Measurements from ENCODE around the gene POLR1G. TPM values are rescaled to one million over a fixed set of nuclear protein-coding genes. Genes with fewer than 3 reads are reported as not detected.

The POLR1G gene
- total RNA-seq, 4 donors from 2014 or later: 0.88 to 10.7 (median 2.5) TPM

DNA sequence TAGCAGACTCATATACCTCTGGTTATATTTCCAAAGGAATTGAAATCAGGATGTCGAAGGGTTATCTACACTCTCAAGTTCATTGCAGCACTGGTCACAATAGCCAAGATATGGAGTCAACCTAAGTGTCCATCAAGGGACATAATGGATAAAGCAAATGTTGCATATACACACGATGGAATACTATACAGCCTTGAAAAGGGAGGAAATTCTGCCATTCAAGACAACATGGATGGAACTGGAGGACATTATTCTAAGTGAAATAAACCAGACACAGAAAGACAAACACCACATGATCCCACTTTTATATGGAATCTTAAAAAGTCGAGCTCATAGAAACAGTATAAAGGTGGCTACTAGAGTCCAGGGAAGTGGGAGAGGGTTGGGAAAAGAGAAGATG, 30.9 kb downstream of the POLR1G start:
- Histone ChIP-seq H3K4me1 (peaks cover 0 to 4% (median 0%) of the 10 kb centered on the region in 4 donors), H3K27ac (no peak overlapping the region), H3K4me3 (no peak overlapping the region), H3K36me3 (no peaks in the 10 kb centered on the region), H3K9me3 (no peaks in the 10 kb centered on the region), H3K27me3 (no peaks in the 10 kb centered on the region)
- DNase-seq: no peak
- no peak for TF ChIP-seq POLR2A (IDR thresholded peaks at IDR 0.05)
- TF ChIP-seq, protein P1, sequence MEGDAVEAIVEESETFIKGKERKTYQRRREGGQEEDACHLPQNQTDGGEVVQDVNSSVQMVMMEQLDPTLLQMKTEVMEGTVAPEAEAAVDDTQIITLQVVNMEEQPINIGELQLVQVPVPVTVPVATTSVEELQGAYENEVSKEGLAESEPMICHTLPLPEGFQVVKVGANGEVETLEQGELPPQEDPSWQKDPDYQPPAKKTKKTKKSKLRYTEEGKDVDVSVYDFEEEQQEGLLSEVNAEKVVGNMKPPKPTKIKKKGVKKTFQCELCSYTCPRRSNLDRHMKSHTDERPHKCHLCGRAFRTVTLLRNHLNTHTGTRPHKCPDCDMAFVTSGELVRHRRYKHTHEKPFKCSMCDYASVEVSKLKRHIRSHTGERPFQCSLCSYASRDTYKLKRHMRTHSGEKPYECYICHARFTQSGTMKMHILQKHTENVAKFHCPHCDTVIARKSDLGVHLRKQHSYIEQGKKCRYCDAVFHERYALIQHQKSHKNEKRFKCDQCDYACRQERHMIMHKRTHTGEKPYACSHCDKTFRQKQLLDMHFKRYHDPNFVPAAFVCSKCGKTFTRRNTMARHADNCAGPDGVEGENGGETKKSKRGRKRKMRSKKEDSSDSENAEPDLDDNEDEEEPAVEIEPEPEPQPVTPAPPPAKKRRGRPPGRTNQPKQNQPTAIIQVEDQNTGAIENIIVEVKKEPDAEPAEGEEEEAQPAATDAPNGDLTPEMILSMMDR (IDR thresholded peaks at IDR 0.05): no peak

DNA sequence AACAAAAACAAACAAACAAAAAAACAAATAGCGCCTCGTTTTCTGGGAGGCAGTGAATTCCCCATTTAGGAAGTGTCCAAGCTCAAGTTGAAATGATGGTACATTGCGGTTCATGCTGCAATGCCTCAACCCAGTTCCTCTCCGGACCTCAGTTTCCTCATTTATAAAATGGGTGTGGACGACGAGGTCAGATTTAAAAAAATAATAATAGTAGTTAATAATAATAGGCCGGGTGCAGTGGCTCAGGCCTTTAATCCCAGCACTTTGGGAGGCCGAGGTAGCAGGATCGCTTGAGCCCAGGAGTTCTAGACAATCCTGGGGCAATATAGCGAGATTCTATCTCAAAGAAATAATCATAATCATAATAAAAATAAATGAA, 32.7 kb downstream of the POLR1G start:
- Histone ChIP-seq H3K9me3 (no peaks in the 10 kb centered on the region), H3K27me3 (no peaks in the 10 kb centered on the region), H3K4me1 (peaks cover 0 to 11% (median 3%) of the 10 kb centered on the region in 4 donors), H3K4me3 (peak overlapping the region; percentile 58 to 91 (median 70)), H3K36me3 (no peaks in the 10 kb centered on the region), H3K27ac (peak overlapping the region; percentile 72 to 95 (median 90))
- no peak for DNase-seq
- TF ChIP-seq, protein P1 (IDR thresholded peaks at IDR 0.05): no peak
- TF ChIP-seq POLR2A (IDR thresholded peaks at IDR 0.05): no peak

DNA sequence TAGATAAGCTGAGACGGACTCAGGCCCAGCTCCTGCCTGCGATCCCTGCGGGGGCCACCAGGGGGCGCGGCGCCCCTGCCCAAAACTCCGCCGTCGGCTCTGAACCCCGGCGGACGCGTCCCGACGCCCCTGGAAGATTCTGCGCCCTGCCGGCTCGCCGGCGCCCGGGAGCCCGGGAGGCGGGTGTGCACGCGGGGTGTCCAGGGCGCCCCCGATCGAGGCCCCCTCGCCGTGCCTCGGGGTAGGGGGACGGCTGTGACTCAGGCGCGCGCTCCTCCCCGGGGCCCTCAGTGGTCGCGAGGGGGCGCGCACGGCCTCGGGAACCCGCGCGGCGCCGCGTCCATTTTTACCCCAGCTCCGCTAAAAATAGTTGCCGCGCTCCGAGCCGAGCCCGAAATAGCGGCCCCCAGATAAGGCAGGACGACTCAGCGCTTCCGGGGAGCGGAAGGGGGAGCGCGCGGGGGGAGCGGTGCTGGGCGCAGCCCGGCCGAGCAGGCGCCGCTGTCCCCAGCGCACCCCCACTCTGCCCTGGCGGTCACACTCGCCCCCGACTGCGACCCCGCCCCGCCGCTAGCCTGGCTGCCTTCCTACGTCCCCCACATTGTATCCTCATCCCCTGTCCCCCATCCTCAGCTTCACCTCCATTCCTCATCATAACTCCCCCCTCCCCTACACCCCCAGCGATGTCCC, 33.3 kb downstream of the POLR1G start:
- H3K27me3 ChIP-seq: no peaks in the 10 kb centered on the region

DNA sequence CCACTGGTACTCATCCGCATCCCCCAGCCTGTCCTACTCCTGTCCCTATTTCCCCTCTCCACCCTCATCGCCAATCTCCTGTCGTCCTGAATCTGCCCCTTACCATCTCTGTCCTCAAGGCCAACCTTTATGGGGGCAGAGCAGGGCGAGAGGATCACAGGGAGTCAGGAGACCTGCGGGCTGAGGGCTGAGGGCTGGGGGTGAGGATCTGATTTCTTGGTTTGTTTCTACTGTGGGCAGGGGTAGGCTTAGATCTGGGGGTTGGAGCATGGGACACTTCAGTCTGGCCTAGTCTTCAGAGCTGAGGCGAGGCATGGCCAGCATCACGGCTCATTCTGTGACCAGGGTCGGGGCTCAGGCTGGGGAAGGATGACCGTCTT, 33.8 kb downstream of the POLR1G start:
- no peak for DNase-seq
- no peaks in the 10 kb centered on the region for H3K36me3 ChIP-seq
- no peak for TF ChIP-seq POLR2A (IDR thresholded peaks at IDR 0.05)
- TF ChIP-seq, protein P1 (IDR thresholded peaks at IDR 0.05): no peak
- H3K27me3 ChIP-seq: no peaks in the 10 kb centered on the region
- no peaks in the 10 kb centered on the region for H3K9me3 ChIP-seq
- peak overlapping the region; percentile 72 to 95 (median 90) for H3K27ac ChIP-seq
- H3K4me1 ChIP-seq: peaks cover 0 to 20% (median 7%) of the 10 kb centered on the region in 4 donors
- H3K4me3 ChIP-seq: peak overlapping the region; percentile 58 to 91 (median 70)

More for the DNA sequence above, 33.3 kb downstream of the POLR1G start:
- H3K36me3 ChIP-seq: no peaks in the 10 kb centered on the region
- peaks cover 0 to 15% (median 4%) of the 10 kb centered on the region in 4 donors for H3K4me1 ChIP-seq
- H3K4me3 ChIP-seq: peak overlapping the region; percentile 58 to 91 (median 70)
- peak; percentile 88 to 95 (median 91) for DNase-seq
- peak overlapping the region; percentile 72 to 95 (median 90) for H3K27ac ChIP-seq
- no peaks in the 10 kb centered on the region for H3K9me3 ChIP-seq
- TF ChIP-seq, protein P1 (IDR thresholded peaks at IDR 0.05): peak; percentile 96 to 100 (median 99)
- peak in 1 of 2 donors; percentile 26 for TF ChIP-seq POLR2A (IDR thresholded peaks at IDR 0.05)

DNA sequence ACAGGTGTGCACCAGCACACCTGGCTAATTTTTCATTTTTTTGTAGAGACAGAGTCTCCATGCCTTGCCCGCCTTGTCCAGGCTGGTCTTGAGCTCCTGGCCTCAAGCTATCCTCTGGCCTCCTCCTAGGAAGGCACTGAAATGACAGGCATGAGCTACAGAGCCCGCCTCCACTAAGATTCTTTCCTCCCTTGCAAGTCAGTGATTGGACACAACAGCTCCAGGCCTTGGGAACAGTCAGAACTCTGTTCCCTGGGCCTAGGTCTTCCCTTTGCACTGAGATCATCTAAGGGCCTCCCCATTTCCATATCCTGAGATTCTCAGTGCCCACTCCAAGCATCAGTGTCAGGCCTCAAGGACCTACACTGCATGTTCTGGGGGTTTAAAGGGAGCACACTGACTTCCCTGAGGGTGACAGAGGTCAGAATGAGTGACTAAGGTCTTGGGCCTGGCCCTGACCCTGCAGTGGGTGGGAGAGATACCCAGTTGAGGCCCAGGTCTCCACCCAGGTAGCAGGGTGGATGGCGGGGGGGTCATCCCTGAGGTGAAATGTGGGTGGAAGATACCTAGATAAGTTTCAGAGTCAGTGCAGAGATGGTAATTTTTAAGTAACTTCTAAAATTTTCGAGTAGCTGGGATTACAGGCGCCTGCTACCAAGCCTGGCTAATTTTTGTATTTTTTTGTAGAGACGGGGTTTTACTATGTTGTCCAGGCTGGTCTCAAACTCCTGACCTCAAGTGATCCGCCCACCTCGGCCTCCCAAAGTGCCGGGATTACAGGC, 34.6 kb downstream of the POLR1G start:
- DNase-seq: no peak
- no peaks in the 10 kb centered on the region for H3K36me3 ChIP-seq
- H3K4me1 ChIP-seq: peaks cover 0 to 22% (median 7%) of the 10 kb centered on the region in 4 donors
- no peak for TF ChIP-seq POLR2A (IDR thresholded peaks at IDR 0.05)
- TF ChIP-seq, protein P1 (IDR thresholded peaks at IDR 0.05): no peak
- peak overlapping the region in 1 of 4 donors; percentile 93 for H3K27ac ChIP-seq
- H3K27me3 ChIP-seq: no peaks in the 10 kb centered on the region
- H3K9me3 ChIP-seq: no peaks in the 10 kb centered on the region
- no peak overlapping the region for H3K4me3 ChIP-seq

Measured in Peyer's patch (tissue), 4 donors.